Brain microvascular endothelial cell (primary cell): Measurements from ENCODE around the gene FGFBP1.

ENCODE experiments used
- DNase-seq: peaks from one replicate; pipeline ENCODE4 v3.0.0-alpha.2; 2020
- H3K27ac ChIP-seq: fragments of 250-450 bp; sonication (Bioruptor Pico); 2 replicates; pipeline ENCODE4 v1.5.1; 2020; ENCODE audit warnings: mild to moderate bottlenecking, moderate library complexity
- H3K27me3 ChIP-seq: fragments of 250-450 bp; sonication (Bioruptor Pico); replicated peaks from 2 replicates; pipeline ENCODE4 v1.5.1; 2020; ENCODE audit warnings: mild to moderate bottlenecking
- H3K36me3 ChIP-seq: fragments of 250-450 bp; sonication (Bioruptor Pico); replicated peaks from 2 replicates; pipeline ENCODE4 v1.5.1; 2020; ENCODE audit warnings: mild to moderate bottlenecking
- H3K4me3 ChIP-seq: 2 replicates; pipeline ENCODE4 v1.5.1; 2011; ENCODE audit warnings: low read depth, mild to moderate bottlenecking, control low read depth, low read length, moderate library complexity
- in situ Hi-C: cut with HindIII; loops from 2 replicates; pipeline ENCODE4 v1.10.0; 2017; ENCODE audit warnings: low sequenced_read_pairs, low pct_ligation_motif_present
- TF ChIP-seq, protein P1 (sequence below): IDR thresholded peaks from 2 replicates; pipeline ENCODE4 v1.5.1; 2011; ENCODE audit warnings: low read depth, mild to moderate bottlenecking, moderate library complexity, low read length, control low read depth, inconsistent platforms; ENCODE audit errors: missing control alignments

The FGFBP1 gene

DNA sequence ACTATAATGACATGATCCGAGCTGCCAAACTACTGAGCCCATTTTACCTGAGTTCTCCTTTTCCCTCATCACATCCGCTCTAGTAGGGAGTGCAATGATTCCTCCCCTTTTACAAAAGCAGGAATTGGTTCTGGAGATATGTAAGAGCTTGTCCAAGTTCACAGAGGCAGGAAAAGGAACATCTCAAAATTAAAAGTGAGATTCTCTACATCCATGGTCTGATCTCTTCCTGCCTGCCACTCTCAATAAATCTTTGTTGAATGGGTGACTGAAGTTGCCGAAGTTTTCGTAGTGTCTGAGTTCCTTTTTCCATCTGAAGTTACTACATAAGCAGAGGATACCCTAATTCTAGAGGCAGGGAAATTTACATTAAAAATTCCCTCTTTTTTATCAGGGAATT, at the start of gene FGFBP1:
FGFBP1 (minus strand) TSS at position 101 of the 400 bp plus-strand sequence. CDS start 2,108 bp downstream, outside the sequence.
- in situ Hi-C loops = no loop called here
- TF ChIP-seq, protein P1, sequence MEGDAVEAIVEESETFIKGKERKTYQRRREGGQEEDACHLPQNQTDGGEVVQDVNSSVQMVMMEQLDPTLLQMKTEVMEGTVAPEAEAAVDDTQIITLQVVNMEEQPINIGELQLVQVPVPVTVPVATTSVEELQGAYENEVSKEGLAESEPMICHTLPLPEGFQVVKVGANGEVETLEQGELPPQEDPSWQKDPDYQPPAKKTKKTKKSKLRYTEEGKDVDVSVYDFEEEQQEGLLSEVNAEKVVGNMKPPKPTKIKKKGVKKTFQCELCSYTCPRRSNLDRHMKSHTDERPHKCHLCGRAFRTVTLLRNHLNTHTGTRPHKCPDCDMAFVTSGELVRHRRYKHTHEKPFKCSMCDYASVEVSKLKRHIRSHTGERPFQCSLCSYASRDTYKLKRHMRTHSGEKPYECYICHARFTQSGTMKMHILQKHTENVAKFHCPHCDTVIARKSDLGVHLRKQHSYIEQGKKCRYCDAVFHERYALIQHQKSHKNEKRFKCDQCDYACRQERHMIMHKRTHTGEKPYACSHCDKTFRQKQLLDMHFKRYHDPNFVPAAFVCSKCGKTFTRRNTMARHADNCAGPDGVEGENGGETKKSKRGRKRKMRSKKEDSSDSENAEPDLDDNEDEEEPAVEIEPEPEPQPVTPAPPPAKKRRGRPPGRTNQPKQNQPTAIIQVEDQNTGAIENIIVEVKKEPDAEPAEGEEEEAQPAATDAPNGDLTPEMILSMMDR = no peak
- no peaks in the 10 kb centered on the region for H3K27me3 ChIP-seq

DNA sequence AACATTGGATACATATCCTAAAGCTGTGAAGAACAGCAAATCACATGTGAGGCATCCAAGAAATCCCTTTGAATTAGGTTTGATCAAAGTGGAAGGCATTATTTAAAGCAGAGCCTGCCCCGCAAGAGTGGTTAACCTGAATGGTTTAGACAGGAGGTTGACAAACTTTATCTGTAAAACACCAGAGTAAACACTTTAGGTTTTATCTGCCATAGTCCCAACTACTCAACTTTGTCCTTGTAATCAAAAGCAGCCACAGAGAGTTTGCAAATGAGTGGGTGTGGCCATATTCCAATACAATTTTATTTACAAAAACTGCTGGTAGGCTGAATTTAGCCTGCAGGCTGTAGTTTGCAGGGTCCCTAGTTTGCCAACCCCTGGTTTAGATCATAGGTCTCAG, 49.7 kb upstream of the FGFBP1 start:
- H3K4me3 ChIP-seq = no peak overlapping the region
- no peaks in the 10 kb centered on the region for H3K36me3 ChIP-seq
- in situ Hi-C loops = no loop called here
- TF ChIP-seq, protein P1 = no peak
- H3K27me3 ChIP-seq = no peaks in the 10 kb centered on the region
- no peak for DNase-seq
- no peak overlapping the region for H3K27ac ChIP-seq

More for the DNA sequence above, at the start of gene FGFBP1:
- H3K36me3 ChIP-seq = no peaks in the 10 kb centered on the region
- no peak for DNase-seq
- no peak within 1 kb of the TSS for H3K27ac ChIP-seq
- H3K4me3 ChIP-seq = no peak within 1 kb of the TSS

DNA sequence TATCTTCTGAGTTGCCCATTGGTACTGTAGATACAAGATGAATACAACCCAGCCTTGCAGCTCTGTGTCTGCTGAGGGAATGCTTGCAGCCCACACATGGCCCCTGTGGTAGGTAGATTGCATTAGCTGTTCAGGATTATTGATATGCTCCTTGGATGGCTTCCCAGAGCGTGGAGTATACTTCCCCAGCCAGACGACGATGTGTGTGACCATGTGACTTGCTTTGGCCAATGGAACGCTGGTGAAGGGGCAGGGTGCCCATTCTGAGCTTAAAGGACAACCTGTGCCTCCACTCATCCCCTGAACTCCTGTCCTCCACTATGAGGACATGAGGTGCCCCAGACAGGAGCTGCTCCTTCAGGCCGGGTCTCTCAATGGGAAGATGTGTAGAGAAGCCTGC, 48.4 kb upstream of the FGFBP1 start:
- TF ChIP-seq, protein P1 = no peak
- H3K27ac ChIP-seq = no peak overlapping the region
- no peaks in the 10 kb centered on the region for H3K27me3 ChIP-seq
- H3K36me3 ChIP-seq = no peaks in the 10 kb centered on the region
- DNase-seq = no peak
- H3K4me3 ChIP-seq = no peak overlapping the region
- in situ Hi-C loops = no loop called here

DNA sequence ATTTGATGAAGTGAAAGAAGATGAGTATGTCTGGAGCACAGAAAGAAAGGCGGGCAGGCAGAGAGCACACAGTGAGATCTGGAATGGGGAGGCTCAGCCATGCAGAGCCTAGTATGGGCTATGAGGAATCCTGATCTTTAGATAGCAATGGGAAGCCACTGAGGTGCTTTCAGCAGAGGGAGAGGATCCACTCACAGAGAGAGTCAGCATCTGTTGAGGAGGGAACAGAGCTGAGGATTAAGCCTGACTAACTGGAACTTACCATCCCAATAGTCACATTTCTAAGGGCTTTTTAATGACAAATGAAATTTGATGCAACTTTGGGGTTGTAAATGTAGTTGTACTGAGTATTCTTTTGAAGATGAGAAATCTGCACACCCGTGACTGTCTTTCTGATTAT, 45.1 kb upstream of the FGFBP1 start:
- TF ChIP-seq, protein P1 = no peak
- no peak overlapping the region for H3K27ac ChIP-seq
- no peak overlapping the region for H3K4me3 ChIP-seq
- no peak for DNase-seq
- in situ Hi-C loops = no loop called here
- H3K36me3 ChIP-seq = no peaks in the 10 kb centered on the region
- H3K27me3 ChIP-seq = no peaks in the 10 kb centered on the region

DNA sequence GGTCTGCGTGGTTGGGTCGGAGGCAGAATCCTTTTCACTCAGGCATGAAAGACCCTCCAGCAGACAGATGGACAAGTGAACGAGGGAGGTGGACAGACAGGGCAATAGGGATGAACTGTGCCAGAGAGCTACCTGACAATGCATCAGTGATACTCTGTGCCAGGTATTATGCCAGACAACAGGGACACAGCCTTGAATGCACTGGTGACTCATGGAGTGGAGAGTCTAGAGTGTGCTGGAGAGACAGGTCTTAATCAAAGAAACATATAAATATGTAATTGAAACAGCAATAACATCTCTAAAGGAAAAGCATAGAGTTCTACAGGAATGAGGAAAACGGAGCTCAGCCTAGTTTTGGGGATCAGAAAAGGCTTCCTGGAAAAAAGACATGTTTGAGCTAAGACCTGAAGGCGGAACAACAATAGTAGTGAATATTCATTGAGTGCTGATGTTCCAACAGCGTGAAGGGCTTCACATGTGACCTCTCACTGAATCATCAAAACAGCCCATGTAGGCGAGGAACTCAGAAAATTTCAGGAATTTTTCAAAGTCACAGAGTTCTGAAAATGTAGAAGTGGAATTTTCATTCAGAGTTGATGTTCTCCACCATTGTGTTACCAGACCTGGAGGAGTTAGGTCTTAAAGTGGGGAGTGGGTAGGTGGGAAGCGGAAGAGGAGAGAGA, 44.4 kb upstream of the FGFBP1 start:
- Histone ChIP-seq H3K36me3 (no peaks in the 10 kb centered on the region), H3K27ac (no peak overlapping the region), H3K4me3 (no peak overlapping the region), H3K27me3 (no peaks in the 10 kb centered on the region)
- in situ Hi-C loops = no loop called here
- DNase-seq = peak; percentile 57
- TF ChIP-seq, protein P1 = no peak
